OCI-LY7 (cell line): Measurements from ENCODE around the gene SERTM1. TPM values are rescaled to one million over a fixed set of nuclear protein-coding genes. Genes with fewer than 3 reads are reported as not detected.

Experiments
- BruUV-seq: library from RNA; stranded (reverse); fragments of 400-500 nt; replicated peaks from 2 replicates; lab custom pipeline; 2021; lab: Mats Ljungman, UMichigan
- CTCF ChIA-PET: fragments of 300-600 bp; sonication (Branson Sonifier 250); formaldehyde crosslinking; loops from one replicate; lab custom pipeline; 2022; ENCODE audit warnings: antibody characterized with exemption; ENCODE audit not compliant: unreplicated experiment; lab: Charles Lee
- POLR2A ChIA-PET: fragments of 300-600 bp; sonication (Branson Sonifier 250); formaldehyde crosslinking; loops from one replicate; lab custom pipeline; 2022; ENCODE audit warnings: antibody characterized with exemption; lab: Charles Lee
- DNase-seq: peaks from one replicate; pipeline ENCODE4 v3.0.0-alpha.2; 2015; ENCODE audit warnings: low spot score
- H2AFZ ChIP-seq: fragments of 200-600 bp; sonication (generic), shearing (Covaris generic); 2 replicates; pipeline ENCODE4 v1.6.1; 2014; ENCODE audit warnings: mild to moderate bottlenecking, antibody characterized with exemption, low read length, moderate library complexity
- H3K27ac ChIP-seq: fragments of 200-600 bp; sonication (generic); 2 replicates; pipeline ENCODE4 v1.5.1; 2014; ENCODE audit warnings: mixed run types, low read depth, mild to moderate bottlenecking, moderate library complexity, low read length, inconsistent platforms; ENCODE audit not compliant: poor library complexity, severe bottlenecking
- H3K36me3 ChIP-seq: fragments of 200-600 bp; sonication (generic); 2 replicates; pipeline ENCODE4 v1.6.1; 2014; ENCODE audit warnings: mild to moderate bottlenecking, antibody characterized with exemption, low read length, moderate library complexity, mixed read lengths; ENCODE audit not compliant: insufficient read depth
- H3K4me1 ChIP-seq: fragments of 200-600 bp; sonication (generic); 2 replicates; pipeline ENCODE4 v1.5.1; 2014; ENCODE audit warnings: mild to moderate bottlenecking, low read length; ENCODE audit not compliant: insufficient read depth, poor library complexity, severe bottlenecking
- H3K4me2 ChIP-seq: fragments of 200-600 bp; sonication (generic); 2 replicates; pipeline ENCODE4 v1.6.1; 2014; ENCODE audit warnings: mild to moderate bottlenecking, low read length
- H3K4me3 ChIP-seq: fragments of 200-600 bp; sonication (generic); 2 replicates; pipeline ENCODE4 v1.5.1; 2014; ENCODE audit warnings: mild to moderate bottlenecking, low read depth, low read length; ENCODE audit not compliant: poor library complexity, severe bottlenecking
- H3K79me2 ChIP-seq: fragments of 200-600 bp; sonication (generic); 2 replicates; pipeline ENCODE4 v1.6.1; 2016; ENCODE audit warnings: low read depth, mild to moderate bottlenecking, low read length, moderate library complexity, mixed read lengths; ENCODE audit not compliant: insufficient read depth
- H3K9me2 ChIP-seq: fragments of 200-600 bp; sonication (generic); 2 replicates; pipeline ENCODE4 v1.6.1; 2016; ENCODE audit warnings: mild to moderate bottlenecking, low read length, mixed read lengths; ENCODE audit not compliant: insufficient read depth
- H3K9me3 ChIP-seq: fragments of 200-600 bp; sonication (generic); 2 replicates; pipeline ENCODE4 v1.6.1; 2014; ENCODE audit warnings: mild to moderate bottlenecking, mixed run types, low read length, mixed read lengths
- H4K20me1 ChIP-seq: fragments of 200-600 bp; sonication (generic); 2 replicates; pipeline ENCODE4 v1.6.1; 2014; ENCODE audit warnings: mild to moderate bottlenecking, antibody characterized with exemption, low read length, moderate library complexity, mixed read lengths; ENCODE audit not compliant: insufficient read depth
- CTCF ChIP-seq: fragments of 200-600 bp; sonication (generic); conservative IDR thresholded peaks from 2 replicates; pipeline ENCODE4 v1.5.1; 2014; ENCODE audit warnings: mild to moderate bottlenecking, antibody characterized with exemption, low read length, moderate library complexity, mixed read lengths
- EZH2phosphoT487 ChIP-seq: fragments of 200-600 bp; sonication (generic); IDR thresholded peaks from 2 replicates; pipeline ENCODE4 v1.6.1; 2018; ENCODE audit warnings: low read depth, borderline replicate concordance, mild to moderate bottlenecking, mixed run types, antibody characterized with exemption, low read length, moderate library complexity, mixed read lengths
- intact Hi-C: fragments of 100-400 bp; cut with micrococcal nuclease; formaldehyde crosslinking; loops from one replicate; pipeline ENCODE4 v1.10.0; 2022; ENCODE audit not compliant: unreplicated experiment
- total RNA-seq, 2 experiments: library from RNA; depleted of rRNA in 1 of 2; stranded (reverse); fragments of >200 nt in 1 of 2; shearing (Covaris generic) in 1 of 2; gene quantifications; 2 replicates each; pipeline ENCODE4 v1.2.3, GENCODE V29; 2014 to 2022

SERTM1 gene
- total RNA-seq, 2 experiments from 2014 or later = not detected

GRCh38 chr13:36745436-36745835, 71.6 kb downstream of the SERTM1 start:
- H3K9me3 ChIP-seq = no peaks in the 10 kb centered on the region
- no peaks in the 10 kb centered on the region for H3K79me2 ChIP-seq
- H3K4me2 ChIP-seq = no peak overlapping the region
- no peaks in the 10 kb centered on the region for H3K9me2 ChIP-seq
- intact Hi-C loops = no loop called here
- H3K36me3 ChIP-seq = no peaks in the 10 kb centered on the region
- DNase-seq = no peak
- no peaks in the 10 kb centered on the region for H4K20me1 ChIP-seq
- ChIA-PET CTCF (no interaction called here), POLR2A (no interaction called here)
- H3K27ac ChIP-seq = no peak overlapping the region
- no TSS peak for BruUV-seq
- no peak overlapping the region for H2AFZ ChIP-seq
- TF ChIP-seq CTCF (no peak), EZH2phosphoT487 (no peak)
- H3K4me3 ChIP-seq = no peak overlapping the region
- H3K4me1 ChIP-seq = no peaks in the 10 kb centered on the region

- CTCF ChIA-PET = no interaction called here
Observed at GRCh38 chr13:36746051-36746450, 72.2 kb downstream of the SERTM1 start.

More at GRCh38 chr13:36746051-36746450, 72.2 kb downstream of the SERTM1 start:
- H3K79me2 ChIP-seq = no peaks in the 10 kb centered on the region
- intact Hi-C loops = no loop called here
- no peak overlapping the region for H3K27ac ChIP-seq
- H3K4me1 ChIP-seq = no peaks in the 10 kb centered on the region
- H2AFZ ChIP-seq = no peak overlapping the region
- no TSS peak for BruUV-seq
- H3K4me3 ChIP-seq = no peak overlapping the region
- no peaks in the 10 kb centered on the region for H3K9me2 ChIP-seq
- no peaks in the 10 kb centered on the region for H3K9me3 ChIP-seq
- no peak overlapping the region for H3K4me2 ChIP-seq
- H4K20me1 ChIP-seq = no peaks in the 10 kb centered on the region
- no peak for DNase-seq
- POLR2A ChIA-PET = interaction anchor here (0.7 to 0.9 kb wide), 2 partner anchors 8 kb away, joined by 3 read pairs; no protein-coding TSS in a partner anchor
- TF ChIP-seq CTCF (no peak), EZH2phosphoT487 (no peak)
- H3K36me3 ChIP-seq = no peaks in the 10 kb centered on the region

Other genes starting within 250 kb of the SERTM1 start
- not detected in 2 replicates for gene CCNA1, start 241.5 kb upstream of the SERTM1 start, total RNA-seq (2014; rRNA removed; shearing (Covaris generic))
- not detected in 2 replicates for gene CCNA1, start 241.5 kb upstream of the SERTM1 start, total RNA-seq (2022)
- 10.0 and 11.8 TPM in 2 replicates for gene RFXAP, start 145.2 kb downstream of the SERTM1 start, total RNA-seq (2014; rRNA removed; shearing (Covaris generic))
- gene RFXAP, start 145.2 kb downstream of the SERTM1 start, total RNA-seq (2022) = 34.1 and 34.5 TPM in 2 replicates
- 9.7 and 10.8 TPM in 2 replicates for gene SMAD9, start 246.2 kb downstream of the SERTM1 start, total RNA-seq (2014; rRNA removed; shearing (Covaris generic))
- 10.3 and 13.1 TPM in 2 replicates for gene SMAD9, start 246.2 kb downstream of the SERTM1 start, total RNA-seq (2022)